UCSD-AML1 (cell line): ENCODE data around the gene CLEC18C.
"Not testable (repeated sequence)": the region's sequence is repeated elsewhere in the genome, so short reads cannot be mapped to it uniquely, and the experiment has no call there.

Experiments used
- DNase-seq: peaks from one replicate; lab custom pipeline; 2025; ENCODE audit not compliant: unreplicated experiment; lab: John Stamatoyannopoulos, UW

CLEC18C gene

DNA sequence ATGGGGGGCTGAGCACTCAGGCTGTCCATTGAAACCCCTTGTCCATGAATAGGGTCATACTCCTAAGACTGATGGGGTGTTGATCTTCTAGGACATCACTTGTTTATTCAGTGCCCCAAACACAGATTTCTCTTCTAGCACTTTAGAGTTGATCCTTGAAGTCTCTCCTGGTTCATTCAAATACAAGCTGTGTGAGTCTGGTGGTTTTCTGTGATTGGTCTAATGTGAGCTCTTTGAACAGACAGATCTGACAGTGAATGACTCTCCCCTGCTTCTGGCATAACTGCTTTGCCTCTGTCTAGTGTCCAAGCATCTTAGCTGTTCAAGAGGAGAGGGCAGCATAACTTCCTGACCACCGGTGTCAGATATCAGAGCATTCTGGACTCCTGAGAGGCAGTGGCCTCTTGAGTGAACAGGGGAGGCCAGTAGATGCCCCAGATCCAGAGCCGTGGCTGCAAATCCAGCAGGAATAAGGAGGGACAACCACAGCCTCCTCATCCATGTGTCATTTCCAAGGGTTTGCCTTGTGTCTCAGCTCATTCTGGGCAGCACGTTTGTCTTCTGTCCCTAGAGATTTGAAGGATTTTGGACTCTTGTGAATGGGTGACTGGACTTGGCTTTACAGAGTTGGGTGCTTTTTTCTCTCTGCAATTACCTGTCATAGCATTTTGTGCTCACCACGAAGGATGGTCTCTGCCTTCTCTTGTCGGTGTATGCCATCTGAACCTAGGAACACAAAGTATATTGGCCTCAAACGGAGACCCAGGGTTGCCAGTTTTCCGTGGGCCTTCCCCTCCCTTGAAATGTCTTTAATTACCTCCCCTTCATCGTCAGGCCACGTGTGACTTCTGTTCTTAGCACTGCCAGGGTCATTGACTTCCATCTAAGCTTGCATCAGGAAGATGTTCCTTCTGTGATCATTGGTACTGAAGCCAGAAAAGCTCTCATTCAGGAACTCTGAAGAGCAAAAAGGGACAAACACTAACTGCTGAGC, 13.9 kb upstream of the CLEC18C start:
- no peak for DNase-seq

DNA sequence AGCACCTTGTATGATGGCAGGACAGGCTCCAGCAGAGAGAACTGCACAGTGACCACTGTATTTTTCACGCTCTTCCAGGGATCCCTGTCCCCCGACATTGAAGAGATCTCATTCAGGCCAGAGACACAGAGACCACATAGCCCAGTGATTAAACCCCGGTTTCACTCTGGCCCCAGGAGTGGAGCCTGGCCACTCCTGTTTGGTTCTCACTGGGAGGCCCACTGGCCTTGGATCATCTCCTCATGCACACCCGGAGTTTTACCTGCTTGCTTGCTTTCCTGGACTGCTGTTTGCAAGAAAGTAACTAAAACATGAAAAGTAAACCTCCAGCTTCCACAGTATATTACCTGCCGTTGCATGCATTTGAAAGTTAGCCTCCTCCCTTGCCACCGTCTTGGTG, 13.2 kb upstream of the CLEC18C start:
- no peak for DNase-seq

DNA sequence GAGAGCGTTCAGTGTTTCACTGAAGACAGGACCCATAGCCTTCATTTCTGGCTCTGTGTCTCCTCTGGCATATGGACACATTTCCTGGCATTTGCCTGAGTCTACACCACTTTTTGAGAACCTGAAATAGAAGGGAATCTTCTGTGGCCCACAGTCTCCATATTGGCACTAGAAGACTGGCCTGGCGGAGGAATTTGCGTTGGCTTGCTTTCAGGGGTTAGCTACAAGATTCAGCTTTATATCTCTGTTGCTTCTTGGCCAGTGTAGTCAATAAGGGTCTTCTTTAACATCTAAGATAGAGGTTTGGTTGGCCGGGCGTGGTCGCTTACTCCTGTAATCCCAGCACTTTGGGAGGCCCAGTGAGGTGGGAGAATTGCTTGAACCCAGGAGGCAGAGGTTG, 12.8 kb upstream of the CLEC18C start:
- DNase-seq: no peak

DNA sequence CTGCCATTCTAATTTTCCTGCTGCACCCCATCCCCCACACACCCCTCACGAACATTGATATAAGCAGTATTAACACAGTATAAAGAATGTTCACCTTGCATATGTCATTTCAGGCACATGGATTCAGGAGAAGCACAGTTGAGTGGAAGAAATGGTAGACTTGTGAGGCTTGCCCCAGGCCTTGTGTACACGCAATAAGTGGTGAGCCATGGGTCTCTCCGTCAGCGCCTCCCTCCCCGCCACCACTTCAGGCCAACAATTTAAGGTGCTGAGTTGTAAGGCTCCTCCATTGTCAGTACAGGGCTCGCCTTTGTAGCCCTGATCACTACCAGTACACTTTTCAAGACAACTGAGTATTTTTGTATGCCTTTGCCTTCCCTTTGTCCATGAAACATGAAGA, 12.2 kb upstream of the CLEC18C start:
- DNase-seq: no peak

DNA sequence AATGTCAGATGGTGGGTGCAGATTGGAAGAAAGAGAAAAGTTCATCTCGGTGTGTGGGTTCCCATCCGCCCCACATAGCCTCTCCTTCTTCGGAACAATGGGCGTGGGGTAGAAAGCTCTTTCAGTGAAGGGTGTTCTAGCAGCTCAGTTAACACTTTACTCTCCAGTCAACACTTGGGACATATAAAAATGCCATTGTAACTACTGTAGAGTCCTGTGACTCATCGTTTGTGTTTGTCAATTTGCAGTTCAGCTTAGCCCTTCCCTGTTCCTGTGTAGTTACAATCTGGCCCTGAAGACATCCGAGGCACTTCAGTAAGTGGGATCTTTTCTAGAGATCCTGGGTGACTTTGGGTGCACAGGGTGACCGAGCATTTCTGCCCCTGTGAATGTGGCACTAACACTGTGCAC, 11.5 kb upstream of the CLEC18C start:
- no peak for DNase-seq

DNA sequence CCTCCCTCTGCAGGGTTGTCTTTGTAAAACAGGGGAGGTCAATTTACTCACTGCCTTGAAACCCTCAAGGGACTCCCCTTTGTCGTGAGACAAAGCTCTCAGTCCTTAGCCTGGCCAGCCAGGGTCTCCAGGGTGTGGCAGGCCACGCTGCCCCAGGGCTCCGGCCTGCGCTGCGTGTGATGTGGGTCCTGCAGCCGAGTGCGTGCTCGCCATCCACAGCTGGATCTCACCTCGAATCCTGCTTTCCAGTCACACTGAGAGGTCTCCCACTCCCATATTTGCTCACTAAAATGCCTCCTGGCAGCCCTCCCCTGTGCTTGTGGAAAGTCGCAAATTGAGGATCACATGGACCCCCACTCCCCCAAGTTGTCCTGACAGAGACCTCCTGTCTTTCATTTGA, 10.0 kb upstream of the CLEC18C start:
- no peak for DNase-seq

DNA sequence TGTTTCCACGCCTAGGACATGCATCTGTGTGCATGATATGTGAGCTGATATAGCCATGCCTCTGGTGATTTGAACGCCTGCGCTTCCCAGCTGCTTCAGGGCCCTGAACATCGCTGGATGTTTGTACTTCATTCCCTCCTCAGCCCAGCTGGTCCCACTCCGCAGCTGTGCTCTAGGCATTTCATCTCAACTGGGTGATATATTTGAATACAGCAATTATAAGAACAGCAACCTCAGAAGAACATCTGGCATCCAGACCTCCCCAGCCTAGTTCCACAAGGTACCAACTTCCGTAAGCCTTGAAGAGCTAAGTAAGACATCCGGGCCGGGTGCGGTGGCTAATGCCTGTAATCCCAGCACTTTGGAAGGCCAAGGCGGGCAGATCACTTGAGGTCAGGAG, 6.9 kb upstream of the CLEC18C start:
- not testable (repeated sequence) for DNase-seq

DNA sequence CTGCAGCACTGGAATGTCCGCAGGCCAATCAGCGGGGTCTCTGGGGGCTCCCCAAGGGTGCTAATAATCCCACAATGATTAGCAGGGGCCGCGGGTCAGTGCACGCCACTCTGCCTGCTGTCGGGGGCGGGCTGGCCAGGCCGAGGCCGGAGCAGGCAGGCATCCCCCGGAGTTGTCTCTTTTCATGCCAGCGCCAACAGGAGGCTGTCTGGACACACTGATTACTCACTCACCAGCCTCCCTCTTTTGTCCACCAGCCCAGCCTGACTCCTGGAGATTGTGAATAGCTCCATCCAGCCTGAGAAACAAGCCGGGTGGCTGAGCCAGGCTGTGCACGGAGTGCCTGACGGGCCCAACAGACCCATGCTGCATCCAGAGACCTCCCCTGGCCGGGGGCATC, 329 bp downstream of the CLEC18C start:
- not testable (repeated sequence) for DNase-seq

DNA sequence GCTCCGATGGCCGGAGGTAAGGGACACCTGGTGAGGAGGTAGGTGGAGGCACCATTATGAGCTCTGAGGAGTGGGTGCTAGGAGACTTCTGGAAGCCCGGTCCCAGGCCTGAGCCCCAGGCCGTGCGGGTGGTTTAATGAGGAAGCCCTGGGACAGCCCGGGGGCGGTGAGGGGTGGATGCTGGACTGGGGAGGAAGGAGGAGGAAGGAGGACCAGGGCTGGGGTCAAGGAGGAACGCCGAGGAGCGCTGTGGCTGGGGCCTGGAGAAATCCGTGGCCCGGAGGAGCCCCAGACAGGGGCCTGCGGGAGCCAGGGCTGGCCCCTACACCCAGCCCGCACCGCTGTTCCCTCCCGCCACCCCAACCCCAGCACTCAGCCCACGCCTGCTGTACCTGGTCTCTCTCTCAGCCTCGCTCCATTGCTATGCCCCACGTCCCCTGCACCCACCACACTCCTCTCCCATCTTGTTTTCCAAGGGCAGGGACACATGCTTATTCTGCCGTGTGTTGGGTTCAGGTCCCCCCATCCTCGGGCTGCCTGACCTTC, 873 bp downstream of the CLEC18C start:
- DNase-seq: not testable (repeated sequence)

DNA sequence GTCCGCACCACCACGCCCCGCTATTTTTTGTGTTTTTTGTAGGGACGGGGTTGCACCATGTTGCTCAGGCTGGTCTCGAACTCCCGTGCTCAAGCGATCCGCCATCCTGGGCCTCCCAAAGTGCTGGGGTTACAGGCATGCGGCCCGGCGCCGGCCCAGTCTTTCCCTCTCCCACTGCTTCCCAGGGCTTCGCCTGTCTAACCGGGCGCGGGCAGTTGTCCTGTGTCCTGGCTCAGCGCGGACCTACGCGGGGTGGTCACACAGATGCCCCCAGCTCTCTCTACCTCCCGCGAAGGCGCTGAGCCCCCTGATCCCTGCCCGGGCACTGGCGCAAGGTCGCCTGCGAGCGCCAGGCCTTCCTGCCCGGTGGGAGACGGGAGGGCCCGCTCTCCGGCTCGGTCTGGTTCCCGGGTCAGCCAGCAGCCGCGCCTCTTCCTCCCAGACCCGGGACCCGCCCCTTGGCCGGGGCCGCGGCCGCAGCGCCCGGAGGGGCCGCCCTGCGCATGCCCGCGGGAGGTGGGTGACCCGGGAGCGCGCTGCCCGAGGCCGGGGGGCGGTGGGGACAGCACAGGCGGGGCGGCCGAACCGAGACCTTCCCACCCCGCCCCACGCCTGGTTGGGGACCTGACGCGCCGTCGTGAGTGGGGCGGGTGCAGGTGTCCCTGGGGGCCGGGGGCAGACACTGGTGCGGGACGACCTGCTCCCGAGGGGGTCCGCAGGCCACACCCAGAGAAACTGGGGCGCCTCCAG, 14.4 kb downstream of the CLEC18C start:
- not testable (repeated sequence) for DNase-seq

DNA sequence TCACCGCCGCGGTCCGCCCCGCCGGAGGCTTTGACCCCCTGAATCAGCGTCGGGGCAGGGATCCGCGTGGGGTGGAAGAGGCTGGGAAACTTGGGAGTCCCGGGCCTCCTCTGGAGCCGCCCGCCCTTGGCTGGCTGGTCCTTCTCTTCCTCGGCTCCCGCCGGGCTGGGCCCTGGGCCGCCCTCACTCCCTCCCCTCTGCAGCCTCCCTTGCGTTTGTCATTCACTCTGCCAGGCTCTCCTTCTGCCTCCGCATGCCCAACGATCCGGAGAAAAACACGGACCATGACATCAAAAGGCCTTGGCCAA, 15.0 kb downstream of the CLEC18C start:
- not testable (repeated sequence) for DNase-seq

DNA sequence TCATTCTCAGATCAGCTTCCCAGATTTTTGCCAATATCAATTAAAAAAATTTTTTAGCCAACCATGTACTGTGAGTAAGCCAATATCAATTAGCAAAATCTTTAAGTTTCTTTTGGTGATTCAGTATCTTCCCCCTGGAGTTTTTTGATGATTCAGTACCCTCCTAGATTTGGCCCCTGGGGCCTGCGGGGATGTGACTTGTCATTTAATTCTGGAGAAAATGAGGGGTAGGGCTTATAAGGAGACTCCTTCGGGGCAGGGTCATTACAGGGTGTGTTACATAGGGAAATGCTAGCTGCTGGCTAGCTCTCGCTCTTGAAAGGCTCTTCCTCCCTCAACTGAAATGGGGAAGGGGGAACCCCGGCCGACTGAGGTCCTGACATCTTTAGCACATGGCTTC, 17.0 kb downstream of the CLEC18C start:
- DNase-seq: not testable (repeated sequence)

DNA sequence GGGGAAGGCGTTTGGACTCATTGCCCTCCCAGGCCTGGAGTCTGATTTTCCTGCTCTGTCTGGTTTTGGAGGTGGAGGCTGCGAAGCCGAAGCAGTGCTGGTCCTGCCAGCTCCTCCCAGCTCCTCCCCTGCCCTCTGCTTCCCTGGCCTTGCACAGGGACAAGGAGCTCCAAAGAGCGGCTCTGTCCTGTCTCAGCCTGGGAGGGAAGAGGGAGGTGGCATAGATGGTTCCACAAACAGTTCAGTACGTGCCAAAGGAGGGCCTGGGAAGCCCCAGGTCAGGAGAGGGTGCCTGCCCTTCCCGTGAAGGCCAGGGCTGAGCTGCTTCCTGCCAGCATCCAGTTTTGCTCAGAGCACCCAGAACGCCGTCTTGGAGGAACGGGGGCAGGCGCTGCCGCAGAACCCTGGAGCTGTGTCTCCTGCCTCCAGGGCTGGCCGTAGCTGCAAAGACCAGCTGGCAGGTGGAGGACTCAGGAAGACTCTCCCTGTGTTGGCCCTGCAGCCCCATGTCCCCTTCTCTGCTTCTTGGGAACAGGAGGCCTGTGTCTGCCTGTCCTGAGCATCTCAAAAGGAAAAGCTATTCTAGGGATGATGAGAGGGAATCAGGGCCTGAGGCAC, 23.2 kb downstream of the CLEC18C start:
- DNase-seq: not testable (repeated sequence)

DNA sequence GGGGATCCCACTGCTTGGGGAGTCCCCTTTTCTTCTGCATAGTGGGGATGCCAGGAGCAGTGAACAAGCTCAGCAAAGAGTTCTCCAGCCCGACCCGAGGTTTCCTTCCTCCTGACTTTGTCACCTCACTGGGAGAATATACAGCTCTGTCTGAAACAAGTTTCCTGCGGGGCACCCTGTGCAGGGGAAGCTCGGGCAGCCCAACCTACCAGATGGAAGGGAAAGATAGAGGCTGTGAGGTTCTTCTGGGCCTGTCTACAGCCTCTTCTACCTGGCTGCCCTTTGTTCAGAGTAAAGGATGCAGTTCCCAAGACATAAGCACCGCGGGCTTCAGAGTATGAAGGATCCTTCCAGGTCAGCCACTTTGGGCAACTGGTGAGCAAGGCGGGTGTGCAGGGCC, 24.0 kb downstream of the CLEC18C start:
- DNase-seq: peak; percentile 38

DNA sequence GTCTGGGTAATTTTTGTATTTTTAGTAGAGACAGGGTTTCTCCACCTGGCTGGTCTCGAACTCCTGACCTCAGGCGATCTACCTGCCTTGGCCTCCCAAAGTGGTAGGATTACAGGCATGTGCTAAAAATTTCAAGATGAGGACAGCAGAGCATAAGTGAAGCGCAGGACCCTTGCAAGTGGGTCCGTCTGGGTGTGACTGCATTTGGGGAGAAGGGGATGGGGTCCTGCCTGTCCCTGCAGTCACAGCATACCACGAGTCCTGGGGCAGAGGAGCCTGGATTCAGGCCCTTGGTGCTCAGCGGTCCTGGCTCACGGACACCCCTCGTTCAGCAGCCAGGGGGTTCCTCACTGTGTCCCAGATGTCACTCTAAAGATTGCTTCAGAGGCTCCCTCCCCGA, 24.6 kb downstream of the CLEC18C start:
- not testable (repeated sequence) for DNase-seq

DNA sequence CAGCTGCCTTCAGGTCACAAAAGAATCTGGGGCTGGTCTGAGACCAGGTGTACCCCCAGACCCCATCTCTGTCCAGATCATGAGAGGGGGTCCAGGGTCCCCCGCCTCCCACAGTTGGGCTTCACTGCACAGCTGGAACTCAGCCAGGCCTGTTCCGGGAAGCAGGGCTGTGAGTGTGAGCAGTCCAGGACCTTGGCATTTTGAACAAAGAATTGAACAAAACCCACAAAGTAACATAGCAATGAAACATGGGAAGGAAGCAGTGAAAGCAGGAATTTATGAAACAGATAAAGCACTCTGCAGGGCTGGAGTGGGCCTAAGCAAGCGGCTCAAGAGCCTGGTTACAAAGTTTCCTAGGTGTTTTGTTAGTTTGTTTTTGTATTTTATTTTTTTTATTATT, 25.1 kb downstream of the CLEC18C start:
- not testable (repeated sequence) for DNase-seq

DNA sequence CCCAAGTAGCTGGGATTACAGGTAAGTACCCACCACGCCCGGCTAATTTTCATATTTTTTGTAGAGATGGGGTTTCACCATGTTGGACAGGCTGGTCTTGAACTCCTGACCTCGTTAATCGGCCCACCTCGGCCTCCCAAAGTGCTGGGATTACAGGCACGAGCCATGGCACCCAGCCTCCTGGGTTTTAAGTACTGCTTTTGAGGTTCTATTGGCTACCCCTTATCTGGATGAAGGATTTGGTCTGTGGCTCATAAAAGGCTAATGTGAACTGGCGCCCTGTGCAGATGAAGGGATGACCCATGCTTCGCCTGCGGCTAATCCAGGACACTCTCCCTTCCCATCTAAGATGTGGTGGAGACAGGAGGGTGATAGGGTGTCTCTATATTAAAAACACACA, 25.6 kb downstream of the CLEC18C start:
- not testable (repeated sequence) for DNase-seq

DNA sequence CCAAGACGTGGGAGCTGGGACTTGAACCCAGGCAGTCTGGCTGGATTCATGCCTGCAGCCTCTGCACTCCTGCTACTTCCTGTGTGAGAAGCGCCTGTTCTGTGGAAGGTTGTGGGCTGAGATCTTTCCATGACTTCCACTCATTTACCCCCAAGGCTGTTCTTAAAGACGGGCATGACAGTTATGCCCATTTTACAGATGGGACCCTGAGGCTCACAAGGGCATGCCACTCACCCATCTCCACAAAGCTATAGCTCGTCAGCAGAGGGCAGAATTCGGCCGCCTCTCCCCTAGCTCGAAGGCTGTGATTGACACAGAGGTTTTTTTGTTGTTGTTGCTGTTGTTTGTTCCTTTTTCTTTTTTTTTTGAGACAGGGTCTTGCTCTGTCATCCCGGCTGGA, 26.5 kb downstream of the CLEC18C start:
- not testable (repeated sequence) for DNase-seq

DNA sequence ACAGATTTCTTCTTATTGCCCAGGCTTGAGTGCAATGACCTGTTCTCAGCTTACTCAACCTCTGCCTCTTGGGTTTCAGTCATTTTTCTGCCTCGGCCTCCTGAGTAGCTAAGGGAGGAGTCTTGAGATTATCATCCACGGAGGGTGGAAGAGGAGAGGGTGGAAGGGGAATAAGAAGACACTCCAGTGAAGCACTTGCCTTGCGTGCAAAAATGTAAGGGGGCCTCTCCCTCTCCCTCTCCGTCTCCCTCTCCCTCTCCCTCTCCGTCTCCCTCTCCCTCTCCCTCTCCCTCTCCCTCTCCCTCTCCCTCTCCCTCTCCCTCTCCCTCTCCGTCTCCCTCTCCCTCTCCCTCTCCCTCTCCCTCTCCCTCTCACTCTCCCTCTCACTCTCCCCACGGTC, 29.9 kb downstream of the CLEC18C start:
- DNase-seq: not testable (repeated sequence)

DNA sequence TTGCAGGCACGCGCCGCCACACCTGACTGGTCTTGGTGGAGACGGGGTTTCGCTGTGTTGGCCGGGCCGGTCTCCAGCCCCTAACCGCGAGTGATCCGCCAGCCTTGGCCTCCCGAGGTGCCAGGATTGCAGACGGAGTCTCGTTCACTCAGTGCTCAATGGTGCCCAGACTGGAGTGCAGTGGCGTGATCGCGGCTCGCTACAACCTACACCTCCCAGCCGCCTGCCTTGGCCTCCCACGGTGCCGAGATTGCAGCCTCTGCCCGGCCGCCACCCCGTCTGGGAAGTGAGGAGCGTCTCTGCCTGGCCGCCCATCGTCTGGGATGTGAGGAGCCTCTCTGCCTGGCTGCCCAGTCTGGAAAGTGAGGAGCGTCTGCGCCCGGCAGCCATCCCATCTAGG, 30.4 kb downstream of the CLEC18C start:
- DNase-seq: not testable (repeated sequence)

DNA sequence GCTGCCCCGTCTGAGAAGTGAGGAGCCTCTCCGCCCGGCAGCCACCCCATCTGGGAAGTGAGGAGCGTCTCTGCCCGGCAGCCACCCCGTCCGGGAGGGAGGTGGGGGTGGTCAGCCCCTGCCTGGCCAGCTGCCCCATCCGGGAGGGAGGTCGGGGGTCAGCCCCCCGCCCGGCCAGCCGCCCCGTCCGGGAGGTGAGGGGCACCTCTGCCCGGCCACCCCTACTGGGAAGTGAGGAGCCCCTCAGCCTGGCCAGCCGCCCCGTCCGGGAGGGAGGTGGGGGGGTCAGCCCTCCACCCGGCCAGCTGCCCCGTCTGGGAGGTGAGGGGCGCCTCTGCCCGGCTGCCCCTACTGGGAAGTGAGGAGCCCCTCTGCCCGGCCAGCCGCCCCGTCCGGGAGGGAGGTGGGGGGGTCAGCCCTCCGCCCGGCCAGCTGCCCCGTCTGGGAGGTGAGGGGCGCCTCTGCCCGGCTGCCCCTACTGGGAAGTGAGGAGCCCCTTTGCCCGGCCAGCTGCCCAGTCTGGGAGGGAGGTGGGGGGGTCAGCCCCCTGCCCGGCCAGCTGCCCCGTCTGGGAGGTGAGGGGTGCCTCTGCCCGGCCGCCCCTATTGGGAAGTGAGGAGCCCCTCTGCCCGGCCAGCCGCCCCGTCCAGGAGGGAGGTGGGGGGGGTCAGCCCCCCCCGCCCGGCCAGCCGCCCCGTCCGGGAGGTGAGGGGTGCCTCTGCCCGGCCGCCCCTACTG, 31.2 kb downstream of the CLEC18C start:
- DNase-seq: not testable (repeated sequence)
